Muscle of arm (tissue), 12 donors: Measurements from ENCODE around the gene OSBPL2. TPM values are rescaled to one million over a fixed set of nuclear protein-coding genes. Genes with fewer than 3 reads are reported as not detected.

Experiments
- DNase-seq: peaks from one replicate; pipeline ENCODE4 v3.0.0-alpha.2; 2013
- polyA plus RNA-seq, 12 donors: library from polyadenylated mRNA; unstranded; fragments of 120-200 nt; gene quantifications; one replicate each; pipeline ENCODE4 v1.2.1, GENCODE V29; 2013; ENCODE audit not compliant: insufficient read length in 12 of 12

OSBPL2 gene
- polyA plus RNA-seq, 12 donors = 24.1 to 43.3 (median 30.6) TPM; not detected in 1

DNA sequence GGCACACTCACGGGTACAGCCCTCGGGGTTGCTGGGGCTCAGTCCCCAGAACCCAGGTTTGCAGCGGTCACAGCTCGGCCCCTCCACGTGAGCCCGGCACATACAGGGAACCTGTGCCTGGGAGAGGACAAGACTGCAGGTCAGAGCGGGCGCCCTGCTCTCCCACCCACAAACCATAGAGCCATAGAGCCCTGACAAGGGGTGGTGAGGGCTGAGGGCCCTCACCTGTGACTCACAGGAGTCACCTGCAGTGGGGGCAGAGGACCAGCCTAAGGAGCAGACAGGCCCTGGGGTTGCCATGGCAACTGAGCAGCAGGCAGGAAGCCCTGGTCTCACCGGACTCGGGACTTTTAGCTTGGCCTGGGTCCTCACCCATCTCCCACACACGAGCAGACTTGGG, 98.0 kb downstream of the OSBPL2 start:
- no peak for DNase-seq

DNA sequence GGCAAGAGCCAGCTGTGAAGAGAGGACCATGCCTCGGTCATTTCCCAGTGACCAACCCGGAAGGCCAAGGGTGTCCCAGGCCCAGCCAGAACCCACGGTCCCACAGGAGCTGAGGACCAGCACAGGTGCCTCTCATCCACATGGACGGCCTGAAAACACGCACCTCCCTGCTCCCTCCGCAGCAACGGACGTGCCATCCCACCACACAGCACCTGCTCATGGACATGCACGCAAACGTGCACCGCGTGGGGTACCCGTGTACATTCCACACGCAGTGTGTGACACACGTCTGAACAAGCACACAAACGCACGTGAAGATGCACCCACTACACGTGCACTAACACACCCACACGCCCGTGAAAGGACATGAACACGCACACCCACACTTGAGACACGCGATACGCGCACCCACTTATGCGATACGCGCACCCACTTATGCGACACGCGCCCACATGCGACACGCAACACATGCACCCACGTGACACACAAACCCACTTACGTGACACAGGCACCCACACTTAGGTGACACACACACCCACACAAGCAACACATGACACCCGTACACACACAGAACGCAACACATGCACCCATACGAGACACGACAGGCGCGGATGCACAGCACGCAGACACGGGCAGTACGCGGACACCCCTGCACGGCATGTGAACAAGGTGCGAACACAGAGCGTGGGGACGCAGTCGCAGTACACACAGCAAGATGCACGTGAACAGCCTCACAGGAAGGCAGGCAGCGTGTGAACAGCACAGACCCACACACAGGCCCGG, 98.6 kb downstream of the OSBPL2 start:
- DNase-seq = no peak

DNA sequence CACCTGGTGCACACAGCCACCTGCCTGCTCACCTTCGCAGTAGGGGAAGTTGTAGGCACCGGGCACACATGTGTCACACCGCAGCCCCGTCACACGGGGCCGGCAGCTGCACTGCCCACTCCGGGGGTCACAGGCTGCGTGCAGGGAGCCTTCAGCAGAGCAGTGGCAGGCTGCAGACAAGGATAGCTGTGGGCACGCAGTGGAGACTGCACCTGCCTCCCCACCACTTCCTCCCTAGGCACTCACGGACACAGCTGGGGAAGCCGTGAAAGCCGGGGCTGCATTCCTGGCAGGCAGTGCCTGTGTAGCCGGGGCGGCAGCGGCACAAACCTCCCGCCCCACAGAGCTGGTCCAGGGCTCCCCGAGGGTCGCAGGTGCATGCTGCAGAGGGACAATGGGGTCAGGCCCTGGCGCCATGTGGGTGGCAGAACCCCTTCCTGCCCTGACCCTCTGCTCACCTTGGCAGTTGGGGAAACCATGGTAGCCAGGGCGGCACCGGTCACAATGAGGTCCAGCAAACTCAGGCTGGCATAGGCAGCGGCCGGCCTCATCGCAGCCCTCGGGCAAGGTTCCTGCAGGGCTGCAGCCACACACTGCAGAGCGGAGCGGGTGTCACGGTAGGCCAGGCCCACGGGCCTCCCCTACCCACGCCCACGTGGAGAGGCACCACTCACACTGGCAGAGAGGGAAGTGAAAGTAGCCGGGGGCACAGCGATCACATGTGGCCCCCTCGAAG, 99.4 kb downstream of the OSBPL2 start:
- DNase-seq = no peak

DNA sequence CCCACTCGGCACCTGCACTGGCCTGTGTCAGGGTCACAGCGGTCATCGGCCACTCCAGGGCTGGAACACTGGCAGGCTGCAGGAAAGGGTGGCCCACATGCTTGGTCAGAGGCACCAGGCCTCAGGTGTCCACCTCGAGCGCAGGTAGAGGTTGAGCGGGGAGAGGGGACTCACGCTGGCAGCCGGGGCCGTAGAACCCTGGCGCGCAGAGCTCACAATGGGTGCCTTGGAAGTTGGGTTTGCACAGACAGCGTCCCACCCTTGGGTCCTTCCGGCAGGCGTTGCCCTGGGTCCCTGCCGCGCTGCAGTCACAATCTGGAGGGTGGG, 99.9 kb downstream of the OSBPL2 start:
- DNase-seq = no peak

DNA sequence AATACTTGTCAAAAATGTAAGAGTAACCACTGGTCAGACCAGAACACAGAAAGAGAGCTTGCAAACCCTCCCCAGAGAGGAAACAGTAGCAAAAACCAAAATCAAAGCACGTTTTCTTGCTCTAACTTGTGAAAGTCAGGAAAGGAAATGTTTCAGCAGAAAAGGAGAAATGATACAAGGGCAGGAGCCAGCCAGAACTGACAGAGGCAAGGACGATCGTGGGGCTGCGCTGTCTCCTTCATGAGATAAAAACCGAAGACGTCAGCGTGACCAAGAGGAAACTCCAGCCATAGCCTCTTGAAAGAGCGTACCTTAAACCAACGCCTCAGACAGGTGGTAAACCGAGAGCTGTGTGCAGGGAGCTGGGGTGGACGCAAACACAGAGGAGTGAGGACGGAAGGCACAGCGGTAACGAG, 101.3 kb downstream of the OSBPL2 start:
- DNase-seq = no peak

DNA sequence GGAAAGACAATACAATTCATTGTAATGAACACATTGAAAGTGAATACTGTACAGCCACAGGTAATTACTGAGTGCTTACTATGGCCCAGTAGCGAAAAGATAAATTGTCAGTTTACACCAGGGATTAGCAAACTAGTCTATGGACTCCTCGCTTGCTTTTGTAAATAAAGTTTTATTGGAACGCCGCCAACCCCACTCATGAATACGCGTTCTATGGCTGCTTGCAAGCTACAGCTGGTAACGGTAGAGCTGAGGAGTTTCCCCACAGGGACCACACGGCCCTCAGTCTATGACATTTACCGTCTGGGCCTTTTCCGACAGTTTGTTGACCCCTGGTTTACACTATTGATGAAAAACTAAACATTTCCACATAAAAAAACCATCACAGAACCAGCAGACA, 104.6 kb downstream of the OSBPL2 start:
- no peak for DNase-seq

DNA sequence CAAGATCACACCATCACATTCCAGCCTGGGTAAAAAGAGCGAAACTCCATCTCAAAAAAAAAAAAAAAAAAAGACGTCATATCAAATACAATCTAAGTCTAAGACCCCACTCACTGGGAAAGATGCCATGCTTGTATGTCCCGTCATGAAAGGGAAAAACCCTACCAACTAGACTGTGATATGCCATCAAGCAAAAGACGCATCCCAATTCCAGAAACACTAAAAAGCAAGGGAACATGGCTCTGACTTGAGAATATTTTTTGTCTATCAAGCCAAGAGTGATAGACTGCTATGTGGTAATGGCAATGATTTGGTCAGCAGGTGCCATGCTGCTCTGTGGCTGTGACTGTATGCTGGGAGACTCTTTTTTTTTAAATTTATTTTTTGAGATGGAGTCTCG, 105.8 kb downstream of the OSBPL2 start:
- no peak for DNase-seq

DNA sequence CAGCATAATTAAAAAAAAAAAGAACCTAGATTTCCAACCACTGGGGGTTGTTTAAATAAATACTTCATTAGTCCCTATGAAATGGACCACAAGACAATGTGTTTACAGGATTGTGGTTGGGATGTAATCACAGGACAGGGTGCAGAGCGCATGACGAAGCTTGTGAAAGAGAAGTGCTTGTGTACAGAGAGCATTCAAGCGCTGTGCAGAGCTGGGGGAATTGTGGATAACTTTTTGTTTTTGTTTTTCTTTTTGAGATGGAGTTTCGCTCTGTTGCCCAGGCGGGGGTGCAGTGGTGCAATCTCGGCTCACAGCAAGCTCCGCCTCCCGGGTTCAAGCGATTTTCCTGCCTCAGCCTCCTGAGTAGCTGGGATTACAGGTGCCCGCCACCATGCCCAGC, 106.5 kb downstream of the OSBPL2 start:
- no peak for DNase-seq

Other genes with a start within 250 kb of the OSBPL2 start
- 10 to 100 TPM in 11 of 12 donors, not detected in 1; 10.4 to 23.8 (median 12.3) TPM for gene TAF4, start 172.6 kb upstream of the OSBPL2 start, polyA plus RNA-seq
- 10 to 100 TPM in 11 of 12 donors, not detected in 1; 57.4 to 98.9 (median 75.7) TPM for gene LSM14B, start 116.0 kb upstream of the OSBPL2 start, polyA plus RNA-seq
- gene PSMA7, start 95.1 kb upstream of the OSBPL2 start, polyA plus RNA-seq = 100 to 1,000 TPM in 11 of 12 donors, not detected in 1; 101 to 259 (median 145) TPM
- 10 to 100 TPM in 11 of 12 donors, not detected in 1; 13.5 to 21.0 (median 15.7) TPM for gene SS18L1, start 94.8 kb upstream of the OSBPL2 start, polyA plus RNA-seq
- gene MTG2, start 55.5 kb upstream of the OSBPL2 start, polyA plus RNA-seq = 10 to 100 TPM in 11 of 12 donors, not detected in 1; 22.7 to 56.3 (median 26.8) TPM
- 1 to 10 TPM in 5 of 12 donors, under 1 TPM in 4, not detected in 3; 0.21 to 2.5 (median 1.3) TPM for gene HRH3, start 18.2 kb upstream of the OSBPL2 start, polyA plus RNA-seq
- gene ADRM1, start 64.5 kb downstream of the OSBPL2 start, polyA plus RNA-seq = 10 to 100 TPM in 11 of 12 donors, not detected in 1; 37.5 to 62.4 (median 46.7) TPM
- 100 to 1,000 TPM in 2 of 12 donors, 10 to 100 TPM in 10; 43.3 to 663 (median 58.4) TPM for gene LAMA5, start 128.8 kb downstream of the OSBPL2 start, polyA plus RNA-seq
- 1,000 to 10,000 TPM in 8 of 12 donors, 100 to 1,000 TPM in 3, not detected in 1; 692 to 1,144 (median 1,032) TPM for gene RPS21, start 148.6 kb downstream of the OSBPL2 start, polyA plus RNA-seq
- gene CABLES2, start 168.8 kb downstream of the OSBPL2 start, polyA plus RNA-seq = 10 to 100 TPM in 1 of 12 donors, 1 to 10 TPM in 10, not detected in 1; 4.1 to 10.6 (median 5.1) TPM
- 1 to 10 TPM in 1 of 12 donors, under 1 TPM in 2, not detected in 9; 0.20 to 2.8 (median 0.68) TPM for gene RBBP8NL, start 189.0 kb downstream of the OSBPL2 start, polyA plus RNA-seq
- under 1 TPM in 6 of 12 donors, not detected in 6; 0.06 to 0.25 (median 0.09) TPM for gene GATA5, start 237.5 kb downstream of the OSBPL2 start, polyA plus RNA-seq